ENCODE results near the gene BICRA. TPM values are rescaled to one million over a fixed set of nuclear protein-coding genes. Genes with fewer than 3 reads are reported as not detected.

BICRA gene
- total and polyA plus RNA-seq, 2 of the 4 experiments (the other 2 are of a cell fraction): 1.8 to 3.5 TPM

- no peak for TF ChIP-seq BHLHE40 (IDR thresholded peaks at IDR 0.05; ENCODE audit: low read depth, low read length)
- no peak for TF ChIP-seq CHD1 (IDR thresholded peaks at IDR 0.05; ENCODE audit: low read depth, low read length)
- no peak for TF ChIP-seq MXI1 (IDR thresholded peaks at IDR 0.05; ENCODE audit: borderline replicate concordance, low read depth, low read length)
- no peak for TF ChIP-seq RCOR1 (IDR thresholded peaks at IDR 0.05; ENCODE audit: insufficient replicate concordance, low read length)
Observed at GRCh38 chr19:47704656-47705055, 95.7 kb downstream of the BICRA start (continued).

DNA sequence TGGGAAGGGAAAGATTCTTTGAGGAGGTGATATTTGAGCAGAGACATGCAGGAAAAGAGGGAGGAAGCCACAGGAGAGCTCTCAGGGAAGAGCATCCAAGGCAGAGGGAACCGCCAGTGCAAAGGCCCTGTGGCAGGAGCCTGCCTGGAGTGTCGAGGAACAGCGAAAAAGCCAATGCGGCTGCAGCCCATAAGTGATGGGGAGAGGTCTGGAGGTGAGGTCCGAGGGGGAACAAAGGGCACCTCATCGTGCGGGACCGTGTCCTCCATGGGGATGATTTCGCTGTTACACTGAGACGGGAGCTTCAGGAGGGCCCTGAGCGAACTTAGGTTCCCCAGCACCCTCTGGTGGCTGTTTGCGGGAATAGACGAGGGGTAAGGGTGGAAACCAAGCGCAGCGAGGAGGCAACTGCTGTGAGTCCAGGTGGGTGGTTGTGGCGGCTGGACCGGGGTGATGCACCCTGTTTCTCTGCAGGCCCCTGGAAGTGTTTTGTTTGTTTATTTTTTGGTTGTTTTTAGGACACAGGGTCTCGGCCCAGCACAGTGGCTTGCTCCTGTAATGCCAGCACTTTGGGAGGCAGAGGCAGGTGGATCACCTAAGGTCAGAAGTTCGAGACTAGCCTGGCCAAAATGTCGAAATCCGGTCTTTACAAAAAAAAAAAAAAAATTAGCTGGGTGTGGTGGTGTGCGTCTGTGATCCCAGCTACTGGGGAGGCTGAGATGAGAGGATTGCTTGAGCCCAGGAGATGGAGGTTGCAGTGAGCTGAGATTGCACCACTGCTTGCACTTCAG, 98.4 kb downstream of the BICRA start:
- Histone ChIP-seq H2BK120ac (ENCODE audit: low read depth, low read length) (no peak overlapping the region), H3K56ac (ENCODE audit: extremely low read depth, insufficient read depth, low read length) (no peak overlapping the region), H2BK15ac (ENCODE audit: low read depth, low read length) (no peak overlapping the region), H3K4me2 (ENCODE audit: low read depth, low read length) (no peak overlapping the region), H3K23ac (ENCODE audit: low read depth, low read length) (no peak overlapping the region), H4K20me1 (ENCODE audit: insufficient read depth, low read length) (peaks cover 24% of the 10 kb centered on the region), H2AK5ac (ENCODE audit: low read depth, low read length) (no peak overlapping the region; the same call in 1 of the 2 replicates), H2AK9ac (replicated peaks; ENCODE audit: low read depth, low read length, poor library complexity) (peak overlapping the region; percentile 78), H3K27me3 (ENCODE audit: control insufficient read depth, insufficient read depth, low read length) (no peaks in the 10 kb centered on the region), H3K36me3 (ENCODE audit: control insufficient read depth, insufficient read depth, low read length) (peaks cover 9% of the 10 kb centered on the region; the same call in 1 of the 2 replicates), H4K5ac (ENCODE audit: low read depth, low read length) (no peak overlapping the region), H4K8ac (ENCODE audit: low read depth in 2 of 2, low read length in 2 of 2) (peak overlapping the region in 1 of 2 experiments; percentile 38; a peak in 1 of 4 replicates), H2AFZ (replicated peaks; ENCODE audit: low read length, poor library complexity) (peak overlapping the region; percentile 74), H3K18ac (ENCODE audit: low read depth, low read length) (no peak overlapping the region), H3K27ac (ENCODE audit: insufficient read depth, low read length) (no peak overlapping the region), H3K9ac (ENCODE audit: low read depth, low read length) (no peak overlapping the region), H3K9me3 (ENCODE audit: control insufficient read depth, insufficient read depth, low read length) (peaks cover 4% of the 10 kb centered on the region; the same call in 1 of the 2 replicates), H3K4me1 (ENCODE audit: control insufficient read depth, insufficient read depth, low read length) (peaks cover 5% of the 10 kb centered on the region), H3K4ac (ENCODE audit: low read depth, low read length) (no peak overlapping the region), H2BK5ac (ENCODE audit: low read depth, low read length, poor library complexity, severe bottlenecking) (no peak overlapping the region), H3K9me1 (ENCODE audit: insufficient read depth, low read length) (peaks cover 4% of the 10 kb centered on the region), H4K91ac (ENCODE audit: insufficient read depth, low read depth, low read length) (no peak overlapping the region), H3K14ac (replicated peaks; ENCODE audit: low read depth, low read length) (no peak overlapping the region), H3K4me3 (ENCODE audit: insufficient read depth, low read depth, low read length) (no peak overlapping the region), H3K79me1 (ENCODE audit: low read depth in 1 of 2, low read length in 2 of 2) (peaks cover 0 to 9% of the 10 kb centered on the region in 2 experiments; a peak in 1 of 4 replicates), H2BK20ac (ENCODE audit: low read depth, low read length) (no peak overlapping the region)
- dilution Hi-C loops (cut with HindIII; ENCODE audit: low sequenced_read_pairs, unreplicated experiment): no loop called here
- CTCF ChIA-PET: interaction anchor here (0.6 to 3.4 kb wide), 5 partner anchors 21 to 529 kb away, joined by 3 to 20 read pairs (median 9); no protein-coding TSS in a partner anchor
- DNase-seq: peak; percentile 75
- no TSS peak for BruUV-seq (replicated peaks)
- WGBS, 2 experiments (ENCODE audit: extremely low coverage in 2 of 2, insufficient read length in 1 of 2): 27% methylated on average over 9 of the region's 22 CpGs; no CpG with 5 or more reads in 1 of the 2 experiments
- in situ Hi-C loops (cut with MboI; ENCODE audit: low sequenced_read_pairs): loop anchor here (5.0 to 25.0 kb wide), 2 partner anchors 270 to 420 kb away; no protein-coding TSS in a partner anchor
- ATAC-seq (ENCODE audit: low read depth): peak; percentile 89
- POLR2A ChIA-PET (ENCODE audit: unreplicated experiment): interaction anchor here (0.6 to 0.8 kb wide), 2 partner anchors 12 to 191 kb away, joined by 5 to 9 read pairs; no protein-coding TSS in a partner anchor
- intact Hi-C loops (cut with micrococcal nuclease): loop anchor here (1.0 kb wide), 1 partner anchor 271 kb away; no protein-coding TSS in a partner anchor
- TF ChIP-seq, protein P1, sequence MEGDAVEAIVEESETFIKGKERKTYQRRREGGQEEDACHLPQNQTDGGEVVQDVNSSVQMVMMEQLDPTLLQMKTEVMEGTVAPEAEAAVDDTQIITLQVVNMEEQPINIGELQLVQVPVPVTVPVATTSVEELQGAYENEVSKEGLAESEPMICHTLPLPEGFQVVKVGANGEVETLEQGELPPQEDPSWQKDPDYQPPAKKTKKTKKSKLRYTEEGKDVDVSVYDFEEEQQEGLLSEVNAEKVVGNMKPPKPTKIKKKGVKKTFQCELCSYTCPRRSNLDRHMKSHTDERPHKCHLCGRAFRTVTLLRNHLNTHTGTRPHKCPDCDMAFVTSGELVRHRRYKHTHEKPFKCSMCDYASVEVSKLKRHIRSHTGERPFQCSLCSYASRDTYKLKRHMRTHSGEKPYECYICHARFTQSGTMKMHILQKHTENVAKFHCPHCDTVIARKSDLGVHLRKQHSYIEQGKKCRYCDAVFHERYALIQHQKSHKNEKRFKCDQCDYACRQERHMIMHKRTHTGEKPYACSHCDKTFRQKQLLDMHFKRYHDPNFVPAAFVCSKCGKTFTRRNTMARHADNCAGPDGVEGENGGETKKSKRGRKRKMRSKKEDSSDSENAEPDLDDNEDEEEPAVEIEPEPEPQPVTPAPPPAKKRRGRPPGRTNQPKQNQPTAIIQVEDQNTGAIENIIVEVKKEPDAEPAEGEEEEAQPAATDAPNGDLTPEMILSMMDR (conservative IDR thresholded peaks at IDR 0.05; ENCODE audit: low read depth, low read length): peak; percentile 88
- TF ChIP-seq SMC3 (IDR thresholded peaks at IDR 0.05; ENCODE audit: low read depth, low read length) (peak; percentile 92), RAD21 (IDR thresholded peaks at IDR 0.05; ENCODE audit: low read length) (peak; percentile 89), BHLHE40 (IDR thresholded peaks at IDR 0.05; ENCODE audit: low read depth, low read length) (no peak), MAFK (IDR thresholded peaks at IDR 0.05; ENCODE audit: low read depth, low read length) (no peak), POLR2A (IDR thresholded peaks at IDR 0.05; ENCODE audit: low read depth, low read length) (0 out of 2 replicates have a peak, but pooled peaks have one; percentile 27), CHD1 (IDR thresholded peaks at IDR 0.05; ENCODE audit: low read depth, low read length) (no peak), USF2 (IDR thresholded peaks at IDR 0.05; ENCODE audit: low read depth, low read length) (no peak), RCOR1 (IDR thresholded peaks at IDR 0.05; ENCODE audit: insufficient replicate concordance, low read length) (no peak), MAZ (IDR thresholded peaks at IDR 0.05; ENCODE audit: borderline replicate concordance, low read depth, low read length) (peak; percentile 31; the same call in 1 of the 2 replicates), FOS (IDR thresholded peaks at IDR 0.05; ENCODE audit: low read depth, low read length) (no peak)
